ENCODE measurements around the gene CPNE5. TPM values are rescaled to one million over a fixed set of nuclear protein-coding genes. Genes with fewer than 3 reads are reported as not detected.

Gene CPNE5
- total RNA-seq, 3 donors from 2014 or later (not counting 1 experiment from before 2014, with no cell fraction given): 1.2 to 8.5 (median 2.0) TPM

DNA sequence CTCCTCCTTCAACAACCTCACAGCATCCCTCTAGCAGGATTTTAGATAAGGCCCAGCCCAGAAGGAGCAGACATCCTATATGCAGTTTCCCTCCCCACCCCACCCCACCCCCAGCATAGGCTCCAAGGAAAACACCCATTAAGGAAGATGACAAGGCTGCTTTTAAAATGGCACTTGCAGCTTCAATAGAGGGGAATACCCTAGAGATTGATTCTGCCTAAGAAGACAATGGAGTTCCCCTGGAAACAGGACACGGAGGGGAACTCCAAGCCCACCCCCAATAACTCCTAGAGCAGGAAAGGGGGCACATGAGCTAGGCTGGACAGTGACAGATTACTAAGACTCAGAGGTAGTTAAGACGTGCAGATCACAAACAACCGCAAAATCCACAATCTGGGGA, 34.7 kb downstream of the CPNE5 start:
- H3K9me3 Mint-ChIP-seq: no peaks in the 10 kb centered on the region
- 83% methylated on average over 3 of the region's 3 CpGs for WGBS (ENCODE audit: insufficient coverage)
- no peak overlapping the region for H3K27ac ChIP-seq (ENCODE audit: low read length)
- no peaks in the 10 kb centered on the region for H3K36me3 Mint-ChIP-seq
- no peak overlapping the region for H3K4me3 Mint-ChIP-seq
- H3K27me3 Mint-ChIP-seq (ENCODE audit: low read depth in 2 of 2): peaks cover 9 to 20% of the 10 kb centered on the region in 2 donors
- no peaks in the 10 kb centered on the region for H3K4me1 Mint-ChIP-seq
- H3K27me3 ChIP-seq (ENCODE audit: control insufficient read depth, insufficient read depth, low read length): no peaks in the 10 kb centered on the region
- no peak overlapping the region for H3K4me3 ChIP-seq (ENCODE audit: low read length)
- no peak overlapping the region for H3K27ac Mint-ChIP-seq
- no peak for TF ChIP-seq CTCF (IDR thresholded peaks at IDR 0.05)
- intact Hi-C loops (cut with micrococcal nuclease): no loop called here
- H3K4me1 ChIP-seq (ENCODE audit: control insufficient read depth, insufficient read depth, low read length): no peaks in the 10 kb centered on the region
- ATAC-seq (no peak), DNase-seq (no peak)
- no peaks in the 10 kb centered on the region for H3K36me3 ChIP-seq (ENCODE audit: control insufficient read depth, insufficient read depth, low read length)
- no peaks in the 10 kb centered on the region for H3K9me3 ChIP-seq (ENCODE audit: control insufficient read depth, insufficient read depth, low read length)

DNA sequence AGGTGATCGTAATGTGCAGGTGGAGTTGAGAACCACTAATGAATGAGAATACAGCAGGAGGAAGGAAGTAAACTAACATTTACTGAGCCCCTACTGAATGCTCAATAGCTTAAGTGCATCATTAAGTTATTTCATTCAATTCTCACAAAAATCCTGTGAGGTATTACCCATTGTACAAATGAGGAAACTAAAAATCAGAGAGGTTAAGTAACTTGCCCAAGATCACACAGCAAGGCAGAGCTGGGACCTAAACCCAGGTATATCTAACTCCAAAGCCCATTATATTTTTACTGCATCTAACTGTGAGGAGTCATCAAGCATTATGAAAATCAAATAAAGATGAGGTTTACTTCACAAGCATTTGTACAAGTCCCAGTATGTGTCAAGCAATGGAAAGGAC, 35.3 kb downstream of the CPNE5 start:
- DNase-seq (no peak), ATAC-seq (no peak)
- H3K27ac Mint-ChIP-seq: no peak overlapping the region
- TF ChIP-seq CTCF (IDR thresholded peaks at IDR 0.05): no peak
- no peak overlapping the region for H3K4me3 Mint-ChIP-seq
- Histone ChIP-seq H3K9me3 (ENCODE audit: control insufficient read depth, insufficient read depth, low read length) (no peaks in the 10 kb centered on the region), H3K27ac (ENCODE audit: low read length) (no peak overlapping the region), H3K27me3 (ENCODE audit: control insufficient read depth, insufficient read depth, low read length) (no peaks in the 10 kb centered on the region), H3K4me1 (ENCODE audit: control insufficient read depth, insufficient read depth, low read length) (no peaks in the 10 kb centered on the region), H3K4me3 (ENCODE audit: low read length) (no peak overlapping the region), H3K36me3 (ENCODE audit: control insufficient read depth, insufficient read depth, low read length) (no peaks in the 10 kb centered on the region)
- intact Hi-C loops (cut with micrococcal nuclease): no loop called here
- no peaks in the 10 kb centered on the region for H3K36me3 Mint-ChIP-seq
- H3K4me1 Mint-ChIP-seq: no peaks in the 10 kb centered on the region
- H3K9me3 Mint-ChIP-seq: no peaks in the 10 kb centered on the region
- no CpG with 5 or more reads among the region's 1 CpG for WGBS (ENCODE audit: insufficient coverage)
- H3K27me3 Mint-ChIP-seq (ENCODE audit: low read depth in 2 of 2): peaks cover 9 to 20% of the 10 kb centered on the region in 2 donors

GRCh38 chr6:36803482-36803881, 35.8 kb downstream of the CPNE5 start:
- no peak overlapping the region for H3K4me3 ChIP-seq (ENCODE audit: low read length)
- Mint-ChIP-seq H3K4me1 (no peaks in the 10 kb centered on the region), H3K4me3 (no peak overlapping the region), H3K36me3 (no peaks in the 10 kb centered on the region), H3K27me3 (ENCODE audit: low read depth in 2 of 2) (peaks cover 9 to 19% of the 10 kb centered on the region in 2 donors), H3K27ac (no peak overlapping the region), H3K9me3 (no peaks in the 10 kb centered on the region)
- H3K9me3 ChIP-seq (ENCODE audit: control insufficient read depth, insufficient read depth, low read length): no peaks in the 10 kb centered on the region
- no peak for TF ChIP-seq CTCF (IDR thresholded peaks at IDR 0.05)
- ATAC-seq: no peak
- no peaks in the 10 kb centered on the region for H3K4me1 ChIP-seq (ENCODE audit: control insufficient read depth, insufficient read depth, low read length)
- no peaks in the 10 kb centered on the region for H3K36me3 ChIP-seq (ENCODE audit: control insufficient read depth, insufficient read depth, low read length)
- no peak overlapping the region for H3K27ac ChIP-seq (ENCODE audit: low read length)
- H3K27me3 ChIP-seq (ENCODE audit: control insufficient read depth, insufficient read depth, low read length): no peaks in the 10 kb centered on the region
- 95% methylated on average over 2 of the region's 6 CpGs for WGBS (ENCODE audit: insufficient coverage)
- intact Hi-C loops (cut with micrococcal nuclease): no loop called here
- DNase-seq: no peak

Data from natural killer cell (primary cell).